Smooth muscle cell (in vitro differentiated cells): ENCODE data around the gene YY1. TPM values are rescaled to one million over a fixed set of nuclear protein-coding genes. Genes with fewer than 3 reads are reported as not detected.
"Not testable (repeated sequence)": the region's sequence is repeated elsewhere in the genome, so short reads cannot be mapped to it uniquely, and the experiment has no call there.

Source experiments
- DNase-seq: peaks from one replicate; lab custom pipeline; 2025; ENCODE audit not compliant: unreplicated experiment; lab: John Stamatoyannopoulos, UW
- H2AFZ ChIP-seq: fragments of 200-600 bp; sonication (generic); 2 replicates; pipeline ENCODE4 v1.6.0; 2016; ENCODE audit warnings: antibody characterized with exemption, low read depth, mild to moderate bottlenecking
- H3F3A ChIP-seq: fragments of 200-600 bp; sonication (generic); 2 replicates; pipeline ENCODE4 v1.6.0; 2017; ENCODE audit warnings: antibody characterized with exemption, low read depth
- H3K27ac ChIP-seq: fragments of 200-600 bp; sonication (generic); 2 replicates; pipeline ENCODE4 v1.5.1; 2016; ENCODE audit warnings: low read depth, mild to moderate bottlenecking
- H3K27me3 ChIP-seq: fragments of 200-600 bp; sonication (generic); 2 replicates; pipeline ENCODE4 v1.6.1; 2016; ENCODE audit warnings: low read depth, mild to moderate bottlenecking
- H3K36me3 ChIP-seq: fragments of 200-600 bp; sonication (generic); 2 replicates; pipeline ENCODE4 v1.5.1; 2016; ENCODE audit warnings: low read depth
- H3K4me1 ChIP-seq: fragments of 200-600 bp; sonication (generic); 2 replicates; pipeline ENCODE4 v1.5.1; 2016; ENCODE audit warnings: low read depth
- H3K4me2 ChIP-seq: fragments of 200-600 bp; sonication (generic); 2 replicates; pipeline ENCODE4 v1.6.0; 2016; ENCODE audit warnings: mild to moderate bottlenecking
- H3K4me3 ChIP-seq: fragments of 200-600 bp; sonication (generic); 2 replicates; pipeline ENCODE4 v1.5.1; 2016; ENCODE audit warnings: mild to moderate bottlenecking
- H3K79me2 ChIP-seq: fragments of 200-600 bp; sonication (generic); 2 replicates; pipeline ENCODE4 v1.6.0; 2016; ENCODE audit warnings: low read depth, mild to moderate bottlenecking
- H3K9ac ChIP-seq: fragments of 200-600 bp; sonication (generic); 2 replicates; pipeline ENCODE4 v1.6.0; 2016; ENCODE audit warnings: low read depth
- H3K9me3 ChIP-seq: fragments of 200-600 bp; sonication (generic); replicated peaks from 2 replicates; pipeline ENCODE4 v1.5.1; 2016; ENCODE audit warnings: low read depth
- H4K20me1 ChIP-seq: fragments of 200-600 bp; sonication (generic); 2 replicates; pipeline ENCODE4 v1.6.0; 2016; ENCODE audit warnings: low read depth
- WGBS: methylation state at CpG from one replicate; pipeline ENCODE4 v1.1.7; 2016; ENCODE audit warnings: low lambda C conversion rate; 5-methylcytosine and 5-hydroxymethylcytosine counted together
- polyA plus RNA-seq: library from polyadenylated mRNA; unstranded; fragments of >200 nt; fragmentation: Nextera tagmentation; extraction: Ambion mirVana; gene quantifications from 2 replicates; pipeline ENCODE4 v1.2.1, GENCODE V29; 2016
- total RNA-seq: library from RNA; depleted of rRNA; stranded (reverse); fragments of >200 nt; gene quantifications from 2 replicates; pipeline ENCODE4 v1.2.3, GENCODE V29; 2014
- TF ChIP-seq, protein P1 (sequence below): fragments of 200-600 bp; sonication (generic); IDR thresholded peaks from 2 replicates; pipeline ENCODE4 v1.5.1; 2017; ENCODE audit warnings: borderline replicate concordance, mild to moderate bottlenecking, antibody characterized with exemption; ENCODE audit not compliant: insufficient read depth, poor library complexity, severe bottlenecking

The YY1 gene
- total and polyA plus RNA-seq, 2 experiments from 2014 or later: 28.2 to 48.7 TPM

DNA sequence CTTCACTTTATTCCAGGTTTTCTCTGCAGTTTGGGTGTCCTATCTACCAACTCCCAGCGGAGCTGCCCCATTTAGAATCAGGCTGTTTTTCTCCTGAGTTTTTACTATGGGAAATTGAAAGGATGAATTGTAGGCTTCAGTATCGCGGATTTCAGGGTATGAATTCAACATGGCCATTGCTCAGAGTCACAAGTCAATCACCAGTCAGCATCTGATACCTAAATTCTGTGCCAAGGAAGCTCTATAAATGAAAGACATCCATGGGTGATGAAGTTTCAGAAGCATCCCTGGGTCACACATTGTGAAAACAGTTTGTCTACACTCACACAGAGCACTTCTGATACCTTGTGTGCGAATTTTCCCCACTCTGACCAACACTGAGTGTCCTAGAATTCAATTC is 35.8 kb upstream of the YY1 start:
- DNase-seq: no peak
- no peaks in the 10 kb centered on the region for H3F3A ChIP-seq
- no peaks in the 10 kb centered on the region for H3K79me2 ChIP-seq
- H3K4me3 ChIP-seq: no peak overlapping the region
- H3K27me3 ChIP-seq: no peaks in the 10 kb centered on the region
- no peak overlapping the region for H3K9ac ChIP-seq
- H4K20me1 ChIP-seq: no peaks in the 10 kb centered on the region
- H2AFZ ChIP-seq: no peak overlapping the region
- H3K4me1 ChIP-seq: no peaks in the 10 kb centered on the region
- no peak overlapping the region for H3K4me2 ChIP-seq
- H3K27ac ChIP-seq: no peak overlapping the region
- no peaks in the 10 kb centered on the region for H3K36me3 ChIP-seq
- TF ChIP-seq, protein P1, sequence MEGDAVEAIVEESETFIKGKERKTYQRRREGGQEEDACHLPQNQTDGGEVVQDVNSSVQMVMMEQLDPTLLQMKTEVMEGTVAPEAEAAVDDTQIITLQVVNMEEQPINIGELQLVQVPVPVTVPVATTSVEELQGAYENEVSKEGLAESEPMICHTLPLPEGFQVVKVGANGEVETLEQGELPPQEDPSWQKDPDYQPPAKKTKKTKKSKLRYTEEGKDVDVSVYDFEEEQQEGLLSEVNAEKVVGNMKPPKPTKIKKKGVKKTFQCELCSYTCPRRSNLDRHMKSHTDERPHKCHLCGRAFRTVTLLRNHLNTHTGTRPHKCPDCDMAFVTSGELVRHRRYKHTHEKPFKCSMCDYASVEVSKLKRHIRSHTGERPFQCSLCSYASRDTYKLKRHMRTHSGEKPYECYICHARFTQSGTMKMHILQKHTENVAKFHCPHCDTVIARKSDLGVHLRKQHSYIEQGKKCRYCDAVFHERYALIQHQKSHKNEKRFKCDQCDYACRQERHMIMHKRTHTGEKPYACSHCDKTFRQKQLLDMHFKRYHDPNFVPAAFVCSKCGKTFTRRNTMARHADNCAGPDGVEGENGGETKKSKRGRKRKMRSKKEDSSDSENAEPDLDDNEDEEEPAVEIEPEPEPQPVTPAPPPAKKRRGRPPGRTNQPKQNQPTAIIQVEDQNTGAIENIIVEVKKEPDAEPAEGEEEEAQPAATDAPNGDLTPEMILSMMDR: no peak
- no peaks in the 10 kb centered on the region for H3K9me3 ChIP-seq
- 91% methylated on average over 4 of the region's 4 CpGs for WGBS

DNA sequence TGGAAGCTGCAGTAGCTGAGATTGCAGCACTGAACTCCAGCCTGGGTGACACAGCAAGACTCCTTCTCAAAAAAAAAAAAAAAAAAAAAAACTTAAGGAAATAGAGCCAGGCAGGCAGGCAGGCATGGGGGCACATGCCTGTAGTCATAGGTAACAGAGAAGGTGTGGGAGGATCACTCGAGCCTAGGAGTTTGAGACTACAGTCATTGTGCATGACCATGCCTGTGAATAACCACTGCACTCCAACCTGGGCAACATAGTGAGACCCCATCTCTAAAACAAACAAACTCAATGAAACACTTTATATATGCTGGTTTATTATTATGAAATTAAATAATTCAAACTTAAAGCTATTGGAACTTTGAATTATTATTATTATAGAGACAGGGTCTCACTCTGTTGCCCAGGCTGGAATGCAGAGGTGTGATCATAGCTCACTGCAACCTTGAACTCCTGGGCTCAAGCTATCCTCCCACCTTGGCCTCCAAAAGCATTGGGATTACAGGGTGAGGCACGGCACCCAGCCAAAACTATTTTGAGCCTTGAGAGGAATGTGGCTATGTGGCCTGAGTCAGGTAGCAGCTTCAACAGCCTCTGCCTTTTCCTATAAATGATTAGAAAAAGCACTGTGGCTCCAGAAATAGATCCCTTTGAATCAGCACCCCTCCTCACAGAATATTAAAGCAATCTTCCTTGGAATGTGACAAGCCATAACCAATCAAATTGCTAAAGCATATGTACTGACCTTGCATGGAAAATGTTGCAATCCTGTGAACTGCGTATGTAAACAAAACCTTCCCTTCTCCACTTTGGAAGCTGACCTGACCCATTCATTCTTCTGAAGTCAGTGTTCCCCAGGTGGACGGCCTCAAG is 34.7 kb upstream of the YY1 start:
- Histone ChIP-seq H3K4me2 (no peak overlapping the region), H3K4me3 (no peak overlapping the region), H3K79me2 (no peaks in the 10 kb centered on the region), H3K27me3 (no peaks in the 10 kb centered on the region), H3K27ac (no peak overlapping the region), H4K20me1 (no peaks in the 10 kb centered on the region), H3K4me1 (no peaks in the 10 kb centered on the region), H3F3A (no peaks in the 10 kb centered on the region), H3K36me3 (no peaks in the 10 kb centered on the region), H2AFZ (no peak overlapping the region), H3K9me3 (no peaks in the 10 kb centered on the region), H3K9ac (no peak overlapping the region)
- TF ChIP-seq, protein P1: no peak
- no peak for DNase-seq
- 87% methylated on average over 4 of the region's 4 CpGs for WGBS

DNA sequence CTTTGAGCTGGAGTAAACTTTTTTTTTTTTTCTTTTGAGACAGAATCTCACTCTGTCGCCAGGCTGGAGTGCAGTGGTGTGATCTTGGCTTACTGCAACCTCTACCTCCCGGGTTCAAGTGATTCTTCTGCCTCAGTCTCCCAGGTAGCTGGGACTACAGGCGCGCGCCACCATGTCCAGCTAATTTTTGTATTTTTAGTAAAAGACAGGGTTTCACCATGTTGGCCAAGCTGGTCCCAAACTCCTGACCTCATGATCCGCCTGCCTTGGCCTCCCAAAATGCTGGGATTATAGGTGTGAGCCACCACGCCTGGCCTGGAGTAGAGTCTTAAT is 34.1 kb upstream of the YY1 start:
- H3K36me3 ChIP-seq, H3K27ac ChIP-seq, H3K79me2 ChIP-seq, H2AFZ ChIP-seq, H3K4me2 ChIP-seq, H4K20me1 ChIP-seq, H3F3A ChIP-seq, H3K27me3 ChIP-seq, H3K9me3 ChIP-seq, H3K4me3 ChIP-seq, H3K9ac ChIP-seq, H3K4me1 ChIP-seq, DNase-seq: not testable (repeated sequence)
- 99% methylated on average over 7 of the region's 7 CpGs for WGBS

DNA sequence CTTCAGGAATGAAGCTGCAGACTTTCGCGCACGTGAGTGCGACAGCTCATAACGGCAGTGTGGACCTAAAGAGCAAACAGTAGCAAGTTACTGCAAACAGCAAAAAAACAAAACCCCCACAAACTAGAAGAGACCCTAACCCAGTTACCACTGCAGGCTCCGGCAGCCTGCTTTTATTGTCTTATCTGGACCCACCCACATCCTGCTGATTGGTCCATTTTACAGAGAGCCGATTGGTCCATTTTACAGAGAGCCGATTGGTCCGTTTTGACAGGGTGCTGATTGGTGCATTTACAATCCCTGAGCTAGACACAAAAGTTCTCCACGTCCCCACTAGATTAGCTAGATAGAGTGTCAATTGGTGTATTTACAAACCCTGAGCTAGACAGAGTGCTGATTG is 31.4 kb upstream of the YY1 start:
- not testable (repeated sequence) for H3K4me2 ChIP-seq, H3K4me3 ChIP-seq, DNase-seq, H3K27me3 ChIP-seq, H3K79me2 ChIP-seq, H3K9me3 ChIP-seq, H2AFZ ChIP-seq, H4K20me1 ChIP-seq, H3F3A ChIP-seq, H3K4me1 ChIP-seq, H3K9ac ChIP-seq, H3K27ac ChIP-seq, H3K36me3 ChIP-seq
- WGBS: 95% methylated on average over 10 of the region's 10 CpGs

DNA sequence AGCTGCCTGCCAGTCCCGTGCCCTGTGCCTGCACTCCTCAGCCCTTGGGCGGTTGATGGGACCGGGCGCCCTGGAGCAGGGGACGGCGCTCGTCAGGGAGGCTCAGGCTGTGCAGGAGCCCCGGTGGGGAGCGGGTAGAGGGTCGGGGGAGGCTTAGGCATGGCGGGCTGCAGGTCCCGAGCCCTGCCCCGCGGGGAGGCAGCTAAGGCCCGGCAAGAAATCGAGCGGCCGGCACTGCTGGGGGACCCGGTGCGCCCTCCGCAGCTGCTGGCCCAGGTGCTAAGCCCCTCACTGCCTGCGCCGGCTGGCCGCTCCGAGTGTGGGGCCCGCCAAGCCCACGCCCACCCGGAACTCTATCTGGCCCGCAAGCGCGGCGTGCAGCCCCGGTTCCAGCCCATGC is 30.8 kb upstream of the YY1 start:
- H3K9me3 ChIP-seq, DNase-seq: not testable (repeated sequence)
- WGBS: 96% methylated on average over 23 of the region's 33 CpGs

More for the DNA sequence above, 30.8 kb upstream of the YY1 start:
- H3K79me2 ChIP-seq, H2AFZ ChIP-seq, H3K27ac ChIP-seq, H3K27me3 ChIP-seq, H3K4me3 ChIP-seq, H3K9ac ChIP-seq, H3K36me3 ChIP-seq, H4K20me1 ChIP-seq, H3F3A ChIP-seq, H3K4me1 ChIP-seq, H3K4me2 ChIP-seq: not testable (repeated sequence)
